ENCODE measurements around the gene TACSTD2.
"Not testable (repeated sequence)": the region's sequence is repeated elsewhere in the genome, so short reads cannot be mapped to it uniquely, and the experiment has no call there.

Gene TACSTD2

DNA sequence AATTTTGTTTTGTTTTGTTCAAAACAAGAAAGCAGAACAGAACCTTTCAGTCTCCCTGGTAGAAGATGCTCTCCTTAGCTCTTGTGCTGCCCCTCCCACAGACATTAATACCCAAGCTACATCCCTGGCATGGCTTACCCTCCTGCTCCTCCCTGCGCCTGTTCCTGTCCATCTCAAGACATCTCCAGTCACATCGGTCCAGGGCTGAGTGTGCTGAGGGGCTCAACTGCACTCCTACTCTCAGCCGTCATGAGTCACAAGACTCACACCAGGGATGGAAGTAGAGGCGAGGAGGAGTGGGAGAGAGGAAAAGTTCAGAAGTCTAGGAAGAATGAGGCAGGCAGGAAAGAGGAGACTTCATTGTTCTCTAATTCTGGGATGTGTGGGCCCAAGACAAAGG lies 9.2 kb upstream of the TACSTD2 start:
- FAIRE-seq: no peak

DNA sequence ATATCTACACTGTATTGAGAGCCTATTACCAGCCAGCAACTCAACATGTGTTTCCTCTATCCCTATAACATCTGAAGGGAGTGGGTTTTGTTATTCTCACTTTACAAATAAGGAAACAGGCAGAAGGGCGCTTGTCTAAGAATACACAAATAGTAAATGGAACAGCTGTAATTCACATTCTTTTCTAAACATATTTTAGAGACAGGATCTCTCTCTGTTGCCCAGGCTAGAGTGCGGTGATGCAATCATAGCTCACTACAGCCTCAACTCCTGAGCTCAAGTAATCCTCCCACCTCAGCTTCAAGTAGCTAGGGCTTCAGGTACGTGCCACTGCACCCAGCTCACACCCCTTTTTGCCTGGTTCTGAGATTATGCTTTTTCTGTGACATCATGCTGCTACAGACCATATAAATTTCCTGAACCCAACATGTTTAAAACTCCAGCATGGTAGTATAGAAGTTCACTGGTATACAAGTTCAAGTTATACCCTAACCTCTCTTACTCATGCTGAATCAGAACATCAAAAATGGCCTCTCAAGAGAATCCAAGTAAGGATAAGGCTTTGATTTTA lies 8.6 kb upstream of the TACSTD2 start:
- FAIRE-seq: no peak

DNA sequence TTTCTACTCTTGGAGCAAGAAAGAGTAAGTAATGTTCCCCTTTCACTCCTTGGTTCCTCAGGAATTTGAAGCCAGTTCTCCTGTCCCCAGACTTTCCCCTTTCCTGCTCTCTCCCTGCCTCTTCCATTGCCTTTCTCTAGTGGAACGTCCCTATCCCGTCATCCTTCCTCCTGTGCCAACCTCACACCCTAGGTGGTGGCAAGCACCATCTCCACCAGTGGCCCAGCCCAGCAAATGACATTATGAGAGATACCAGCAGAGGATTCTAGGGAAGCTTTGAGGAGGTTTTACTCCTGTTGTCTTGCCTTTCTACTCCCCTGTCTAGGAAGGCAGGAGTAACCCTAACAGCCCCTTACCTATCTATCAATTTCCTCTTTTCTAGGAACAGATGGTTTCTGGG lies 8.1 kb upstream of the TACSTD2 start:
- no peak for FAIRE-seq

DNA sequence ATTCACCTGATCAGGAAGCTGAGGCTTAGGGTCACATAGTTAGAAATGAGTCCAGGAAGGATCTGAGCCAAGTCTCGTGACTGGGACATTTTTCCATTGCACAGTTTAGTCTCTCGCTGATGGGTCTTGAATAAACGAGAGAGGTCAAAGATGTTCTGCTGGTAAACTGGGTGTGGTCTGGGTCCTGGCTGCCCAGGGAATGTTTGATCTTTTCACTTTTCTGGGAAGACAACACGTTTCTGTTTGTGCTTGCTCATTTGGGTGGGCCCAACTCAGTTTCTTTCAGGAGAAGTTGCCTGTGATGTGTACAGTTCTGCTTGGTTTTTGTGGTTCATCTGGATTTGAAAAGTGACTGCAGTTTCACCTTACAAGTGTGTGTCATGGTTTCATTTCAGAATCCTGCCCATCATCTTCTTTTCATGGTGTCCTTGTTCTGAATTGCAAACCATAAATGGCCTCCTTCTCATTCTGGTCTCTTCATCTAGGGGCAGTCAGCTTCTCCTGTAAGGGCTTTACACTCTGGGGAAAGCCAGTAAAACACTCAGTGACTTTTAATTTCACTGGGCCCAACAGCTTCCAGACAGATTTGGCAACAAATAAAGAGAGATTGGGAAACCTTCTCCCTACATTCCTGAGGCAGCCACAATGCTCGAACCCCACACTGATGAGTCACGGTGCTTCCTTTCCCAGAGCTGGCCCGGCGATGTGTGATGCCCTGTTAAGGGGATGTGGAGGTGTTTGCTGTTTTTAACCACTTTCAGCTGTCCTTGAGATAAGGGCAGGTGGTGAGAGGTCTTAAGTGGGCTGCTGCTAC lies 7.2 kb upstream of the TACSTD2 start:
- FAIRE-seq: no peak

DNA sequence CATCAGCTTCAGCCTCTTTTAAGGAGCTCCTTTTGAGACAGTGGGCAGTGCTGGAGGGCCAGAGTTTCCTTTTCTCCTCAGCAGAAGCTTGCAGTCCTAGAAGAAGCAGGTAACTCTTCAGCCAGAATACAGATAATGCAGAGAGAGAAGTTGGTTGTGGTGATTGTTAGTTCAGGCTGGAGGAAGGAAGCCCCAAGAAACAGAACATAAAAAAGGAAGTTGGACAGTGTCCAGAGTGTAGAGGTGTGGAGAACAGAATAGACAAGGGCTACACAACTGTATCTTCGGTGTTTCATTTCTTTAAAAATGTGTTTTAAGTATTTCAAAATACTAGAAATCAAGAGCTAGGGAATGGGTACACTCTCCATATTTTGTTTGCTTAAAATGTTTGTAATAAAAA lies 6.4 kb upstream of the TACSTD2 start:
- no peak for FAIRE-seq

DNA sequence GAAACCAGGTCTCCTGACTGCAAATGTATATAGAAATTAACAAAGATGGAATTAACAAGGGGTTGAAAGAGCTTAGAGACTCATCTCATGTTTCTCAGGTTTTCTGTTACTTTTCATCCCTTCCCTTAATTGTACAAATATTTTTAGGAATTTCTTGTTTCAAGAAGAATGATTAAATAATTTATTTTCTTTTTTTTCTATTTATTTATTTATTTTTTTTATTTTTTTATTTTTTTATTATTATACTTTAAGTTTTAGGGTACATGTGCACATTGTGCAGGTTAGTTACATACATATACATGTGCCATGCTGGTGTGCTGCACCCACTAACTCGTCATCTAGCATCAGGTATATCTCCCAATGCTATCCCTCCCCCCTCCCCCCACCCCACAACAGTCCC lies 5.1 kb upstream of the TACSTD2 start:
- FAIRE-seq: not testable (repeated sequence)

DNA sequence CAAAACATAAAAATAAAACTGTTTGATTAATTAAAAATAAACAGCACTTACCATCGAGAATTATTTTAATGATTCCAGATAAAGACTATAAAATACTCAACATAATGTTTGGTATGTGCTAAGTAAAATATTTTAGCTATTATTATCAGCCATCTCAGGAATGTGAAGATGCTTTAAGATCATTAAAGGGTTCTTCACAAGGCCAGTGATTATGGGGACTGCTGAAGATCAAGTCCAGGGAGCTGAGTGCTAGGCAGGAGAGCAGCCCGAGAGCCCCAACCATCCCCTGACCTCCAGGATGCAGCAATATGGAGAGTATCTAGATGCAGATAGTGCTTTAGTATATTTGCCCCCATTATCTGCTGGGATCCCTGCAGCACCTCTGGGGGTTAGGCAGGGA lies 4.6 kb upstream of the TACSTD2 start:
- FAIRE-seq: no peak

DNA sequence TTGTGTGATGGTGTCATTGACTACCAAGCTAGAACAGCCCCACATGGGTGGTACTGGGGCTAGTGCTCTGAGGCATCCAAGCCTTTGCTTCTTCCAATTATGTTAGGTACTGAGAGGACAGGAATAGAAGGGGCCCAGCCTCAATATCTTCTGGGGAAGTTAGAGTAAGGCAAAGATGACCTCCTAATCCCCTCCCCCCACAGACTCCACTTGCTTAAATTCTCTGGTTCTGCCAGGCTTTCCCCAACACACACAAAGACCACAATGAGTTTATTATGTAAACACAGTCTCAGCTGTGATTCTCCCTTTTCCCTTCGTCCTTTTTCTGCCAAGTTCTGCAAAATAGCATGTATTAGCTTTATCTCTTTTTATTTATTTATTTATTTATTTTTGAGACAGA lies 3.1 kb upstream of the TACSTD2 start:
- no peak for FAIRE-seq

DNA sequence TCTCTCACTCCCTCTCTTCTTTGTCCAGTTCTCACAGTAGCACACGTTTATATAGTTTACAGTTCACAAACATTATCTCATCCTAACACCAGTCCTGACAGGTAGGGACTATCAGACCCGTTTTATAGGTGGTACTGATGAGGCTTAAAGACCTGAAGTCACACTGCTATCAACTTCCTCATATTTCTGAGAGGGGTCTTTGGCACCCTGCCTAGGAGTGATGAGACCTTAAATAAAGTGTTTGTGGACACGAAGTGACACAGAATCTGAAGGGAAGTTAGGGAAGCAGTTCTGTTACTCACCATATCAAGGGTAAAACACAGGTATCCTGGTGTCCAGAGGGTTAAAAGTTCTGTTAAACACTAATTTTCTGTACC lies 590 bp upstream of the TACSTD2 start:
- FAIRE-seq: no peak

DNA sequence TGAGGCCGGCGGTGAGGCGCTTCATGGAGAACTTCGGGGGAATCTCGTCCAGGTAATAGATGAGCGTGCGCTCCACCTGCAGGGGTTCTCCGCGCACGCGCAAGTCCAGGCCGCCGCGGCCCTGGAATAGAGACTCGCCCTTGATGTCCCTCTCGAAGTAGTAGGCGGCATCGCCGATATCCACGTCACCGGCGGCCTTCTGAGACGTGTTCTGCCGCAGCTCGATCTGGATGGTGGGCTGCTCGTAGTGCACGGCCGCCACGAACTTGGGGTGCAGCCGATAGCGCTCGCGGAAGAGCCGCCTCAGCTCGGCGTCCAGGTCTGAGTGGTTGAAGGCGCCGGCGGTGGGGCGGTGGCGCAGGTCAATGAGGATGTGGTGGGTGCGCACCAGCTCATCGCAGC lies 726 bp downstream of the TACSTD2 start:
- no peak for FAIRE-seq

DNA sequence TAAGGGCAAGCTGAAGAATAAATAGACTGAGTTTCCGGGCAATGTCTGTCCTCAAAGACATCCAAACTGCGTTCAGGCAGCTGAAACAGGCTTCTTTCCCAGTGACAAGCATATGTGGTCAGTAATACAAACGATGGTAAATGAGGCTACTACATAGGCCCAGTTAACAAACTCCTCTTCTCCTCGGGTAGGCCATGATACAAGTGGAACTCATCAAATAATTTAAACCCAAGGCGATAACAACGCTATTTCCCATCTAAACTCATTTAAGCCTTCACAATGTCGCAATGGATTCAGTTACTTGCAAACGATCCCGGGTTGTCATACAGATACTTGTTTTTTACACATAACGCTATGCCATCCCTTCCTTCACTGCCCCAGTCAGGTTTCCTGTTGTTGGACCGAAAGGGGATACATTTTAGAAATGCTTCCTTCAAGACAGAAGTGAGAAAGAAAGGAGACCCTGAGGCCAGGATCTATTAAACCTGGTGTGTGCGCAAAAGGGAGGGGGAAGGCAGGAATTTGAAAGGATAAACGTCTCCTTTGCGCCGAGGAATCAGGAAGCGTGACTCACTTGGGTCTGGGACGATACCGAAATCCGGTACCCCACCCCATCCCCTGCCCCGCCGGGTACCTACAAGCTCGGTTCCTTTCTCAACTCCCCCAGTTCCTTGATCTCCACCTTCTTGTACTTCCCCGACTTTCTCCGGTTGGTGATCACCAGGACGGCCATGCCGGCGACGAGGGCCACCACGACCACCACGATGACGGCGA lies 1.3 kb downstream of the TACSTD2 start:
- no peak for FAIRE-seq

DNA sequence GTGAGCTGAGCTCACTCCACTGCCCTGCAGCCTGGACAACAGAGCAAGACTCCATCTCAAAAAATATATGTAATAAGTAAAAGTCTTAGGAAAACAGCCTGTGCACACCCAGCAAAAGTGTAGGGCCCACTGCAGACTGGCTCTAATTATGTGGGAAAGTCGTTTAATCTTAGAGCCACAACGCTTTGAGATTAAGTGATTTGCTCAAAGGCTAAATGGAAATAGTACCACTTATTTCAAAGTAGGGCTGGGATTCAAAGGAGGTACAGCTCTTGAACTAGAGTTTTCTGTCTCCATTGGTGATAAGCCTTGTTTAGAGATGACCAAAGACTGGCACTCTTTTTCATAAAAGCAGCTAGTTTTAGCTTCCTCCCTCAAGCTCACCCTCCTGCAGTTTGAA lies 2.2 kb downstream of the TACSTD2 start:
- FAIRE-seq: no peak

DNA sequence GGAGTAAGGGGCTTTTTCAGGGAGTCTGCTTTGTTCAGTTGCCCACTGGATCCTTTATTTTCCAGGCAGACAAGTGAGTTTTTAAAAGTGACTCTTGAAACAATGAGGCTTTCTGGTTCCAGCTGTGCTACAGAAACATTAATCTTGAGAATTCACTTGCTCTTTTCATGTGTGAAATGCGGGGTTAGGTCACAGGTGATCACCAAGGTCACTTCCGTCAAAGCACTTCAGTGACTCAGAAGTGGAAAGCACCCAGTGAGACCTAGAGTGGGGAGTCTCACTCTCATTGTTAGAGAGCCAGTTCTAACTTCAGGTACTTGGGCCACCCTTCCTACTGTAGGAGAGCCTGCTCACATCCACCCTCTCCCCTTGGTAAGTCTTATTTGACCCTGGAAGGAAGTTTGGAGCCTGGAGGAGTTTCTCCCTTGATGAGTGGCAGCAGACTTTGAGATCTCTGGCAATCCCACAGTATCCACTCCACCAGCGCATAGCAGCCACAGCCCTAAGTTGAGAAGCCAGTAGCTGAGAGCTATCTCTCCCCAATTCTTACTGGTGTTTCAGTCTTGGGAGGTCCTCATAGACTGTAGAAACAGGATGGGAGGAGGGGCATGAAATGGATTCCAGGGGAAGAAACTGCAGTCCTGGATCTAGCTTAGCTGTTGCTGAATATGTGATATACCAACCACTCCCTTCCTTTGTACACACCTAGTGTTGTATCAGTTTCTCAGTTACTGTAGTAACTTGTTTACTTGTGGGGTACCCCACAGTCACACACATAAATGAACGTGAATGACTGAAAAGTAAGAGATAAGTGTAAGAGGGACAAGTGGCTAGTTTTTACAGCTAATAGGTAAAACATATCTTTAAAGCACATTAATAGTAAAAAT lies 3.1 kb downstream of the TACSTD2 start:
- no peak for FAIRE-seq

DNA sequence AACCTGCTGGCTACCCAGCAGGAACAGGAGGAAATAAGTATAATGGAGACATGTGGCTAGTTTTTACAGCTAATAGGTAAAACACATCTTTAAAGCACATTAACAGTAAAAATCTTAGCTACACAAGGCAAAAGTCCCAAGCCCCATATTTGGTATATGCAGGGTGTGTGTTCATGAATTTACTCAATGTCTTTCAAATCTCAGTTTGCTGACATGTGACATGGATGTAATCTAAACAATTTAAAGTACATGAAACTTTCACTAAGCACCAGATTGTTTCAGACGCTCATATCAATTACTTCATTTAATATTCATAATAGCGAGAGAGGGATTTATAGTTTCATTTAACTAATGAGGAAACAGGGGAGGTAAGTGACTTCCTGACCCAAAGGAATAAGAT lies 3.9 kb downstream of the TACSTD2 start:
- no peak for FAIRE-seq

DNA sequence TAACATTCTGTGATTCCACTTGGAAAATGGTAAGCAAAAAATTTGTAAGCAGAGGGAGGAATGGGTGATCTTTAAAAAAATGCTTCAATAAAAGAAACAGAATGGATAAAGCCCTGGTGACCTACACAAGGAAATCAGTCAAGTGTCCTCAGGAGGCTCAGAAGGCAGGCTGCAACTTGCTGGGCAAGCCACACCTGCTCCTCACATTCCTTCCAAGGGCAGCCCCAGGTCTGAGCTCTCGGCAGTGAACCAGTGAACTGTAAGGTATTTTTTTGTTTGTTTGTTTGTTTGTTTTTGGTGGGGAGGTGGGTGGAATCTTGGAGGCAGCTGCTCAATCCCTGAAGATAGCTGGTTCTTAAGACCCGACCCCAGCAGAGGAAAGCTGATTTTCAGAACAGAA lies 4.4 kb downstream of the TACSTD2 start:
- no peak for FAIRE-seq

DNA sequence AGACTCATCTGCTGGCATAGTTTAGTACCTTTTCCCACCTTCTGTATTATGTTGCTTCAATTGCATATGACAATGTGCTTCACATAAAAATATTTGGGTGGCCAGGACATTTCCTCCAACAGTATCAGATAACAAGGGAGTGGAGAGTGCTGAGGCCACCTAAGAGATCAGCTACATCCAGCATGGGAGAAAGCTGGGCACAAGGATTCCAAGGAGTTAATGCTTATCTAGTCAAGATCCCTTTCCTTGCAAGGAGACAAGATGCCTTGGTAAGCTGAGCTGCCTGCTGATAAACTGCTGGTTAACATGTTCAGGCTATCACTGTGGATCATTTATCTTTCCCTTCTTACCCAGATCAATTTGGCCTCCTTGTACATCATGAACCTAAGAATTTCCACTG lies 5.4 kb downstream of the TACSTD2 start:
- no peak for FAIRE-seq

DNA sequence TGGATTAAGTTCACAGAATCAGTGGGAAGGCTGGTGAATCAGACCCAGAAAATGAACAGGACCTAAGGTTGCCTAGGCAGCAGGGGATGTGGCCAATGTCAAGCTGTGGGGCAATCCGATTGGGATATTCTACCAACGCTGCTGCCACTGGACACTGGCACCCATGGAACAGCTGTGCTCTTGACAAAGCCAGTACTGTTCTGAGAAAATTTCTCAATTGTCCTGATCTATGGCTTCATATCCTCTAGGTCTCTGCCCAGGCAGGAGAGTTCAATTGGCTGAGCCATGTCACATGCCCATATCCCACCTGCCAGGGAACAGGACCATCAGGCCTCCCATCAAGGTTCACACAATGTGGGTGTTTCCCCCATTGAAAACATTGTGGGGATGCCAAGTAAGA lies 6.2 kb downstream of the TACSTD2 start:
- no peak for FAIRE-seq

DNA sequence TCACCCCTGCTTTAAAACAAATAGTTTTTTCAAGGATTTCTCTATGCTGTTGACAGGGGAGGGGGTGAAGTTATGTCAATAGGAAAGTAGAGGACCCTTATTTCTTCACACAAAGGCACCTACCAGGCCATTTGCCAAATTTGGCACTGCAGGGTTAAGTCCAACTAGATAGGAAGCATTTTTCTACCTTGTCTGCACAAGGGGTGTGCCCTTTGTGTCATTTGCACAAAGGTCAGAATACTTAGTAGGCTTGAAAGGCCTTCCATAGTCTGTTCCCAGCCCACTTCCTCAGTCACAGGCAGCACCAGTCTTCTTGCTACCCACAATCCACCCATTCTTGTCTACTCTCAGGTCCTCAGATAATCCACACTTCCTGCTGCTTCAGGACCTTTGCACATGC lies 7.0 kb downstream of the TACSTD2 start:
- FAIRE-seq: no peak

DNA sequence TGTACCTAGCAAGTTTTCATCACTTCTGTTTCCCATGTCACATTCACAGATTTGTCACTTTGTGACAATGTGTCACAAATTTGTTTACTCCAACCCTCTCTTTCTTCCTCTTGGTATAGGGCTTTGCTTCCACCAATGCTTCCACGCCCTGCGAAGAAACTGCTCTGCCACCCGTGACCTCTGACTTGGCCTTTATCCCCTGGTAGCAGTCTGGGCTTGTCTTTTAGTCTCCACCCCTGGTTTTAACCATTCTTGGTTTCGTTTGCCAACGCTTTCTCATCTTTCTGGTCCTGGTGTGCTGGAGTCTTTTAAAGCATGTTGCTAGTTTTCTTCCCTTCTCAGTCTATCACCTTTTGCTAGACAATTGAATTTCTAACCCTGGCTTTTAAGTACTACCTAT lies 8.1 kb downstream of the TACSTD2 start:
- no peak for FAIRE-seq

DNA sequence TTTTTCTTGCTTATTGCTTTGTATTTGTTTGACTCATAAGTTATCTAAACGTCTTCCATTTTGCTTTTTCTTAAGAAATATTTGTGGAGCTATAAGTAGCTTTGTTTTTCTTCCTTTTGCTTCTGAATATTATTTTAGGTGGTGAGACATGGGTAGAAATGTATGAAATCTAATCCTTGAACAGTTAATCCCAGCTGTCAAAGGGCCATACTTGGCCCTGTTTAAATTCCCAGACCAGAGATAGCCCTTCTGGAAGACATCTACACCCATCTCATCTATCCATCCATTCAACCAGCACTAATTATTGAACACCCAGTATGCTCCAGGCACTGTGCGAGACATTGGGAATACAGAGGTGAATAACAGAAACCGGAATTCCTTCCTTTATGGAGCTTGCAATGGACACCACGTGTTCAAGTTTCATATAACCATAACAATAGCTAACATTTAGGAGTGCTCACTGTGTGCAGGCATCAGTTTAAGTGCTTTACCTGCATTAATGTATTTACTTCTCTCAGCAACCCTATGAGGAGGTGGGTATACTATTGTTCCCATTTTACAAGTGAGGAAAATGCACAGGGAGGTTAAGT lies 8.7 kb downstream of the TACSTD2 start:
- no peak for FAIRE-seq

DNA sequence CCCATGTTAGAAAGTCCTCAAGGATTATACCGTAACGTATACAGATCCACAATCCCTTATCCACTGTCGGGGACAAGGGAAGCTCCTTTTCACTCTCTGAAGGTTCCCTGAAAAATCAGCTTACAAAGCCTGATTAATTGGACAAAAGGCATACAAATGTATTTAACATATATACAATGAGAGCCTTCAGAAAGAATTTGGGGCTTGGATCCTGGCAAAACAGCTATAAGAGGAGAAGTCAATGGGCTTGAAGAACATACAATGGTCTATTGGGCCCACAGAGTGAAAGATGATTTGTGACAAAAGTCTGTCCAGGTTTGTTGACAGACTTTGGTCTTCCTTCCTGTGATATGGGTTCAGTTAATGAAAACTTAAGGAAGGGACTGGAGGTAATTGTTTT lies 10.7 kb downstream of the TACSTD2 start:
- FAIRE-seq: no peak

DNA sequence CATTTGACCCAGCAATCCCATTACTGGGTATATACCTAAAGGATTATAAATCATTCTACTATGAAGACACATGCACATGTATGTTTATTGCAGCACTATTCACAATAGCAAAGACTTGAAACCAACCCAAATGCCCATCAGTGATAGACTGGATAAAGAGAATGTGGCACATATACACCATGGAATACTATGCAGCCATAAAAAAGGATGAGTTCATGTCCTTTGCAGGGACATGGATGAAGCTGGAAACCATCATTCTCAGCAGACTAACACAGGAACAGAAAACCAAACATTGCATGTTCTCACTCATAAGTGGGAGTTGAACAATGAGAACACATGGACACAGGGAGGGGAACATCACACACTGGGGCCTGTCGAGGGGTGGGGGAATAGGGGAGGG lies 13.3 kb downstream of the TACSTD2 start:
- FAIRE-seq: not testable (repeated sequence)

DNA sequence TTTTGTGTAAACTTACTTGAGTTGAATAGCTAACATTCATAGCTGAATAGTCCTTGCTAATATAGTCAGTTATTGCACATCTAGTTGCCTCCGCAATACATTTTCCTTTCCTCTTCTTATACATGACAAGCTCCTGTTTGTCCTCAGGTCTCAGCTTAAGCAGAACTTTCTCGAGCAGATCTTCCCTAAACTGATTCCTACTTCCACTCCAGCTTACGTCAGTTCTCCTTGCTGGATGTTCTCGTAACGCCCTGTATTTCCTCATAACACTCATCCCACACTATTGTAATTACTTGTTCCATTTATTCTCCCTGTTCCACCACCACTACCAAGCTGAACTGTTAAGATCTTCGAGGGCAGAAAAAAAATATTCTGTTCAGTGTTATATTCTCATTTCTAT lies 15.4 kb downstream of the TACSTD2 start:
- no peak for FAIRE-seq
